ENCODE results near the gene HYAL1.

The HYAL1 gene

DNA sequence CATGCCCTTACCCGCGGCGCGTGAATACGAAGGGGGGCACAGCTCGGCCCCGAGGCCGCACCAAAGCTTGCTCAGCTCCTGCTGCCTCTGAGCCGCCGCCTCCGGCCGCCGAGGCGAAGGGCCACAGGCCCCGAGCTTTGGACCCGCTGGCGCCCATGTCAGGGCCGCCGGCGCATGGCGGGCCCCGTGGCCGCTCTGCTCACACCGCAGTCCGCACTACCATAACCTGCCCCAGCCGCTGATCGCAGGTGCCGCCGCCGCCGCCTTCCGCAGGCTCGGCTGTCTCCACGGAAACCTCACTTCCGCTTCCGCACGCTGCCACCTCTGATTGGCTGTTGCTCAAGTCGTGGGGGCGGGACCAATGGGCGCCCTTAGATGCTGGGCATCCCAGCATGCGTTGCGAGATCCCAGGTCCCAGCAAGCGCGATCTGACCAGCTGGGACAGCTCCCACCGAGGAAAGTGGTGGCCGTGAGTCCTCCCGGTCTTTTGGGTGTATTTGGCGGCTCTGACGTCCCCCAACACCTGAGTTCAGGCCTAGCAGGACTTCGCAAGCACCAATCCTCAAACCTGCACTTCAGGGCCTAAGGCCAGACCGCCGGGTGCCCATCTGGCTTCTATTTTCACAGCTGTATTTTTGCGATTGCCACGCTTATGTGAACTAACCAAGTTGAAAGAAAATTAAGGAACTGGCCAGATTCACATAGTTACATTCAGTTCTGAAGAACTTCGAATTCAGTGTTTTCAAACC is 24.7 kb upstream of the HYAL1 start, which contains the start of gene TUSC2 (continued):
- 0 out of 2 replicates have a peak, but pooled peaks have one; percentile 4 for TF ChIP-seq ZNF394 (tag by site-specific recombination; IDR thresholded peaks at IDR 0.05; ENCODE audit: borderline replicate concordance)
- peak; percentile 67 for TF ChIP-seq ZNF600 (tag by site-specific recombination; IDR thresholded peaks at IDR 0.05)
- TF ChIP-seq, protein P1, sequence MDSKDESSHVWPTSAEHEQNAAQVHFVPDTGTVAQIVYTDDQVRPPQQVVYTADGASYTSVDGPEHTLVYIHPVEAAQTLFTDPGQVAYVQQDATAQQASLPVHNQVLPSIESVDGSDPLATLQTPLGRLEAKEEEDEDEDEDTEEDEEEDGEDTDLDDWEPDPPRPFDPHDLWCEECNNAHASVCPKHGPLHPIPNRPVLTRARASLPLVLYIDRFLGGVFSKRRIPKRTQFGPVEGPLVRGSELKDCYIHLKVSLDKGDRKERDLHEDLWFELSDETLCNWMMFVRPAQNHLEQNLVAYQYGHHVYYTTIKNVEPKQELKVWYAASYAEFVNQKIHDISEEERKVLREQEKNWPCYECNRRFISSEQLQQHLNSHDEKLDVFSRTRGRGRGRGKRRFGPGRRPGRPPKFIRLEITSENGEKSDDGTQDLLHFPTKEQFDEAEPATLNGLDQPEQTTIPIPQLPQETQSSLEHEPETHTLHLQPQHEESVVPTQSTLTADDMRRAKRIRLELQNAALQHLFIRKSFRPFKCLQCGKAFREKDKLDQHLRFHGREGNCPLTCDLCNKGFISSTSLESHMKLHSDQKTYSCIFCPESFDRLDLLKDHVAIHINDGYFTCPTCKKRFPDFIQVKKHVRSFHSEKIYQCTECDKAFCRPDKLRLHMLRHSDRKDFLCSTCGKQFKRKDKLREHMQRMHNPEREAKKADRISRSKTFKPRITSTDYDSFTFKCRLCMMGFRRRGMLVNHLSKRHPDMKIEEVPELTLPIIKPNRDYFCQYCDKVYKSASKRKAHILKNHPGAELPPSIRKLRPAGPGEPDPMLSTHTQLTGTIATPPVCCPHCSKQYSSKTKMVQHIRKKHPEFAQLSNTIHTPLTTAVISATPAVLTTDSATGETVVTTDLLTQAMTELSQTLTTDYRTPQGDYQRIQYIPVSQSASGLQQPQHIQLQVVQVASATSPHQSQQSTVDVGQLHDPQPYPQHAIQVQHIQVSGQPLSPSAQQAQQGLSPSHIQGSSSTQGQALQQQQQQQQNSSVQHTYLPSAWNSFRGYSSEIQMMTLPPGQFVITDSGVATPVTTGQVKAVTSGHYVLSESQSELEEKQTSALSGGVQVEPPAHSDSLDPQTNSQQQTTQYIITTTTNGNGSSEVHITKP (tag by site-specific recombination; IDR thresholded peaks at IDR 0.05), result no peak
- peak; percentile 92 for TF ChIP-seq ZNF76 (tag by site-specific recombination; IDR thresholded peaks at IDR 0.05; ENCODE audit: borderline replicate concordance, low read depth)
- 0 out of 2 replicates have a peak, but pooled peaks have one; percentile 14 for TF ChIP-seq IKZF3 (tag by site-specific recombination; IDR thresholded peaks at IDR 0.05)
- no peak for TF ChIP-seq ZNF146 (tag by site-specific recombination; IDR thresholded peaks at IDR 0.05)
- 0 out of 2 replicates have a peak, but pooled peaks have one; percentile 51 for TF ChIP-seq ZBTB20 (tag by site-specific recombination; IDR thresholded peaks at IDR 0.05)
- TF ChIP-seq SP3 (tag by site-specific recombination; IDR thresholded peaks at IDR 0.05), result peak; percentile 56; the same call in 1 of the 2 replicates
- TF ChIP-seq ZNF335 (tag by site-specific recombination; conservative IDR thresholded peaks at IDR 0.05), result peak; percentile 64
- TF ChIP-seq, protein P2, sequence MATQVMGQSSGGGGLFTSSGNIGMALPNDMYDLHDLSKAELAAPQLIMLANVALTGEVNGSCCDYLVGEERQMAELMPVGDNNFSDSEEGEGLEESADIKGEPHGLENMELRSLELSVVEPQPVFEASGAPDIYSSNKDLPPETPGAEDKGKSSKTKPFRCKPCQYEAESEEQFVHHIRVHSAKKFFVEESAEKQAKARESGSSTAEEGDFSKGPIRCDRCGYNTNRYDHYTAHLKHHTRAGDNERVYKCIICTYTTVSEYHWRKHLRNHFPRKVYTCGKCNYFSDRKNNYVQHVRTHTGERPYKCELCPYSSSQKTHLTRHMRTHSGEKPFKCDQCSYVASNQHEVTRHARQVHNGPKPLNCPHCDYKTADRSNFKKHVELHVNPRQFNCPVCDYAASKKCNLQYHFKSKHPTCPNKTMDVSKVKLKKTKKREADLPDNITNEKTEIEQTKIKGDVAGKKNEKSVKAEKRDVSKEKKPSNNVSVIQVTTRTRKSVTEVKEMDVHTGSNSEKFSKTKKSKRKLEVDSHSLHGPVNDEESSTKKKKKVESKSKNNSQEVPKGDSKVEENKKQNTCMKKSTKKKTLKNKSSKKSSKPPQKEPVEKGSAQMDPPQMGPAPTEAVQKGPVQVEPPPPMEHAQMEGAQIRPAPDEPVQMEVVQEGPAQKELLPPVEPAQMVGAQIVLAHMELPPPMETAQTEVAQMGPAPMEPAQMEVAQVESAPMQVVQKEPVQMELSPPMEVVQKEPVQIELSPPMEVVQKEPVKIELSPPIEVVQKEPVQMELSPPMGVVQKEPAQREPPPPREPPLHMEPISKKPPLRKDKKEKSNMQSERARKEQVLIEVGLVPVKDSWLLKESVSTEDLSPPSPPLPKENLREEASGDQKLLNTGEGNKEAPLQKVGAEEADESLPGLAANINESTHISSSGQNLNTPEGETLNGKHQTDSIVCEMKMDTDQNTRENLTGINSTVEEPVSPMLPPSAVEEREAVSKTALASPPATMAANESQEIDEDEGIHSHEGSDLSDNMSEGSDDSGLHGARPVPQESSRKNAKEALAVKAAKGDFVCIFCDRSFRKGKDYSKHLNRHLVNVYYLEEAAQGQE (tag by site-specific recombination; IDR thresholded peaks at IDR 0.05), result peak; percentile 53; the same call in 1 of the 2 replicates
- TF ChIP-seq ZNF501 (tag by site-specific recombination; IDR thresholded peaks at IDR 0.05), result 0 out of 2 replicates have a peak, but pooled peaks have one; percentile 73
- TF ChIP-seq ZNF629 (tag by site-specific recombination; IDR thresholded peaks at IDR 0.05), result peak; percentile 33; the same call in 1 of the 2 replicates
- TF ChIP-seq ZXDB (tag by site-specific recombination; IDR thresholded peaks at IDR 0.05), result 0 out of 2 replicates have a peak, but pooled peaks have one; percentile 15
- TF ChIP-seq, protein P3, sequence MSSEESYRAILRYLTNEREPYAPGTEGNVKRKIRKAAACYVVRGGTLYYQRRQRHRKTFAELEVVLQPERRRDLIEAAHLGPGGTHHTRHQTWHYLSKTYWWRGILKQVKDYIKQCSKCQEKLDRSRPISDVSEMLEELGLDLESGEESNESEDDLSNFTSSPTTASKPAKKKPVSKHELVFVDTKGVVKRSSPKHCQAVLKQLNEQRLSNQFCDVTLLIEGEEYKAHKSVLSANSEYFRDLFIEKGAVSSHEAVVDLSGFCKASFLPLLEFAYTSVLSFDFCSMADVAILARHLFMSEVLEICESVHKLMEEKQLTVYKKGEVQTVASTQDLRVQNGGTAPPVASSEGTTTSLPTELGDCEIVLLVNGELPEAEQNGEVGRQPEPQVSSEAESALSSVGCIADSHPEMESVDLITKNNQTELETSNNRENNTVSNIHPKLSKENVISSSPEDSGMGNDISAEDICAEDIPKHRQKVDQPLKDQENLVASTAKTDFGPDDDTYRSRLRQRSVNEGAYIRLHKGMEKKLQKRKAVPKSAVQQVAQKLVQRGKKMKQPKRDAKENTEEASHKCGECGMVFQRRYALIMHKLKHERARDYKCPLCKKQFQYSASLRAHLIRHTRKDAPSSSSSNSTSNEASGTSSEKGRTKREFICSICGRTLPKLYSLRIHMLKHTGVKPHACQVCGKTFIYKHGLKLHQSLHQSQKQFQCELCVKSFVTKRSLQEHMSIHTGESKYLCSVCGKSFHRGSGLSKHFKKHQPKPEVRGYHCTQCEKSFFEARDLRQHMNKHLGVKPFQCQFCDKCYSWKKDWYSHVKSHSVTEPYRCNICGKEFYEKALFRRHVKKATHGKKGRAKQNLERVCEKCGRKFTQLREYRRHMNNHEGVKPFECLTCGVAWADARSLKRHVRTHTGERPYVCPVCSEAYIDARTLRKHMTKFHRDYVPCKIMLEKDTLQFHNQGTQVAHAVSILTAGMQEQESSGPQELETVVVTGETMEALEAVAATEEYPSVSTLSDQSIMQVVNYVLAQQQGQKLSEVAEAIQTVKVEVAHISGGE (tag by site-specific recombination; conservative IDR thresholded peaks at IDR 0.05; ENCODE audit: low read depth), result peak; percentile 86

DNA sequence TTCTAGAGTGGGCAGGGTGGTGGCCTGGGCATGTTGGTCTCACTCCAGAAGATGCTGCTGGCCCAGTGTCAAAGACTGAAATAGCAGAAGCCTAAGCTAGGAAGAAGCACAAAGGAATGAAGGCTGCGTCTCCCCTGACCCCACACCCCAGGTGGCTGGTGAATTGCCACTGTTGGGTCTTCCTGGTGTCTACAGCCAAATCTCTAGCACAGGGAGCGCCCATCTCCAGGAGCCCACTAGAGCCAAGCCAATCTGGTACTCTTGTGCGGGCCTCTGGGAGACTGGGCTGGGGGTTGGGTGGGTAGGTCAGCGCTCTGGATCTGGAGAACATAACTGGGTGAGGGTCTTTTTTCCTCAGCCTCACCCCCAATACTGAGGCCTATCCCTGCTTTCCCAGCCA is 23.8 kb upstream of the HYAL1 start:
- POLR2A ChIA-PET, result interaction anchor here (1.4 to 2.6 kb wide), 9 partner anchors 10 to 67 kb away, joined by 3 to 63 read pairs (median 8); partner anchors contain the start of genes HYAL3, IFRD2, NAA80 and RASSF1
- Histone ChIP-seq H3K4me1 (ENCODE audit: control insufficient read depth, insufficient read depth, low read length) (no peaks in the 10 kb centered on the region), H3K4me3 (ENCODE audit: low read depth, low read length) (peak overlapping the region; percentile 92), H3K9me3 (ENCODE audit: control insufficient read depth, insufficient read depth, low read depth, low read length) (no peaks in the 10 kb centered on the region), H3K36me3 (ENCODE audit: control insufficient read depth in 2 of 2, insufficient read depth in 1 of 2, low read length in 2 of 2) (peaks cover 3 to 66% of the 10 kb centered on the region in 2 experiments), H3K27ac (ENCODE audit: extremely low read depth, low read depth, low read length) (peak overlapping the region; percentile 59; the same call in 1 of the 2 replicates)
- CTCF ChIA-PET, result no interaction called here
- TF ChIP-seq ZNF624 (tag by site-specific recombination; IDR thresholded peaks at IDR 0.05) (no peak), ZNF223 (tag by site-specific recombination; IDR thresholded peaks at IDR 0.05) (no peak), ZNF560 (tag by site-specific recombination; IDR thresholded peaks at IDR 0.05; ENCODE audit: borderline replicate concordance) (no peak), ZNF341 (tag by site-specific recombination; IDR thresholded peaks at IDR 0.05; ENCODE audit: low read depth) (no peak), ZNF274 (IDR thresholded peaks at IDR 0.05; ENCODE audit: low read length) (no peak), ZNF274 (tag by site-specific recombination; IDR thresholded peaks at IDR 0.05; ENCODE audit: borderline replicate concordance) (no peak), ZNF610 (tag by site-specific recombination; IDR thresholded peaks at IDR 0.05; ENCODE audit: borderline replicate concordance) (no peak), GLIS1 (tag by site-specific recombination; IDR thresholded peaks at IDR 0.05) (no peak)
